WTC11 (cell line): ENCODE results near the gene CNTNAP2.

ENCODE experiments used
- ARID4B ChIP-seq: sonication (generic); formaldehyde crosslinking; IDR thresholded peaks from 2 replicates; pipeline ENCODE4 v1.8.0; 2023; ENCODE audit warnings: missing genetic modification reagents, mild to moderate bottlenecking, borderline replicate concordance
- ATF3 ChIP-seq: sonication (generic); formaldehyde crosslinking; conservative IDR thresholded peaks from 2 replicates; pipeline ENCODE4 v1.8.1; 2022; ENCODE audit warnings: mild to moderate bottlenecking, missing genetic modification reagents
- CTCF ChIP-seq: fragments of 200-600 bp; IDR thresholded peaks from 2 replicates; pipeline ENCODE4 v1.8.0; 2022; ENCODE audit warnings: antibody characterized with exemption
- ETV6 ChIP-seq: sonication (generic); formaldehyde crosslinking; IDR thresholded peaks from 2 replicates; pipeline ENCODE4 v1.8.1; 2022; ENCODE audit warnings: mild to moderate bottlenecking, missing genetic modification reagents
- SMAD4 ChIP-seq: sonication (generic); formaldehyde crosslinking; IDR thresholded peaks from 2 replicates; pipeline ENCODE4 v1.8.0; 2022; ENCODE audit warnings: mild to moderate bottlenecking, missing genetic modification reagents
- STAT6 ChIP-seq: sonication (generic); formaldehyde crosslinking; conservative IDR thresholded peaks from 2 replicates; pipeline ENCODE4 v1.8.1; 2023; ENCODE audit warnings: mild to moderate bottlenecking, low read depth, missing genetic modification reagents, moderate library complexity
- TEAD1 ChIP-seq: sonication (generic); formaldehyde crosslinking; IDR thresholded peaks from 2 replicates; pipeline ENCODE4 v1.8.0; 2022; ENCODE audit warnings: mild to moderate bottlenecking, missing genetic modification reagents
- TEAD4 ChIP-seq: sonication (generic); formaldehyde crosslinking; IDR thresholded peaks from 2 replicates; pipeline ENCODE4 v1.8.0; 2022; ENCODE audit warnings: mild to moderate bottlenecking, missing genetic modification reagents

GRCh38 chr7:146885231-146885630, 768.6 kb downstream of the CNTNAP2 start:
- TF ChIP-seq SMAD4 (CRISPR knock-in tag) (no peak), ARID4B (CRISPR knock-in tag) (no peak), CTCF (no peak), STAT6 (CRISPR knock-in tag) (no peak), TEAD1 (CRISPR knock-in tag) (no peak), ETV6 (CRISPR knock-in tag) (no peak), ATF3 (CRISPR knock-in tag) (no peak), TEAD4 (CRISPR knock-in tag) (no peak)
